ENCODE results near the gene FMN1.

Gene FMN1, protein sequence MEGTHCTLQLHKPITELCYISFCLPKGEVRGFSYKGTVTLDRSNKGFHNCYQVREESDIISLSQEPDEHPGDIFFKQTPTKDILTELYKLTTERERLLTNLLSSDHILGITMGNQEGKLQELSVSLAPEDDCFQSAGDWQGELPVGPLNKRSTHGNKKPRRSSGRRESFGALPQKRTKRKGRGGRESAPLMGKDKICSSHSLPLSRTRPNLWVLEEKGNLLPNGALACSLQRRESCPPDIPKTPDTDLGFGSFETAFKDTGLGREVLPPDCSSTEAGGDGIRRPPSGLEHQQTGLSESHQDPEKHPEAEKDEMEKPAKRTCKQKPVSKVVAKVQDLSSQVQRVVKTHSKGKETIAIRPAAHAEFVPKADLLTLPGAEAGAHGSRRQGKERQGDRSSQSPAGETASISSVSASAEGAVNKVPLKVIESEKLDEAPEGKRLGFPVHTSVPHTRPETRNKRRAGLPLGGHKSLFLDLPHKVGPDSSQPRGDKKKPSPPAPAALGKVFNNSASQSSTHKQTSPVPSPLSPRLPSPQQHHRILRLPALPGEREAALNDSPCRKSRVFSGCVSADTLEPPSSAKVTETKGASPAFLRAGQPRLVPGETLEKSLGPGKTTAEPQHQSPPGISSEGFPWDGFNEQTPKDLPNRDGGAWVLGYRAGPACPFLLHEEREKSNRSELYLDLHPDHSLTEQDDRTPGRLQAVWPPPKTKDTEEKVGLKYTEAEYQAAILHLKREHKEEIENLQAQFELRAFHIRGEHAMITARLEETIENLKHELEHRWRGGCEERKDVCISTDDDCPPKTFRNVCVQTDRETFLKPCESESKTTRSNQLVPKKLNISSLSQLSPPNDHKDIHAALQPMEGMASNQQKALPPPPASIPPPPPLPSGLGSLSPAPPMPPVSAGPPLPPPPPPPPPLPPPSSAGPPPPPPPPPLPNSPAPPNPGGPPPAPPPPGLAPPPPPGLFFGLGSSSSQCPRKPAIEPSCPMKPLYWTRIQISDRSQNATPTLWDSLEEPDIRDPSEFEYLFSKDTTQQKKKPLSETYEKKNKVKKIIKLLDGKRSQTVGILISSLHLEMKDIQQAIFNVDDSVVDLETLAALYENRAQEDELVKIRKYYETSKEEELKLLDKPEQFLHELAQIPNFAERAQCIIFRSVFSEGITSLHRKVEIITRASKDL (N-terminal part only)

DNA sequence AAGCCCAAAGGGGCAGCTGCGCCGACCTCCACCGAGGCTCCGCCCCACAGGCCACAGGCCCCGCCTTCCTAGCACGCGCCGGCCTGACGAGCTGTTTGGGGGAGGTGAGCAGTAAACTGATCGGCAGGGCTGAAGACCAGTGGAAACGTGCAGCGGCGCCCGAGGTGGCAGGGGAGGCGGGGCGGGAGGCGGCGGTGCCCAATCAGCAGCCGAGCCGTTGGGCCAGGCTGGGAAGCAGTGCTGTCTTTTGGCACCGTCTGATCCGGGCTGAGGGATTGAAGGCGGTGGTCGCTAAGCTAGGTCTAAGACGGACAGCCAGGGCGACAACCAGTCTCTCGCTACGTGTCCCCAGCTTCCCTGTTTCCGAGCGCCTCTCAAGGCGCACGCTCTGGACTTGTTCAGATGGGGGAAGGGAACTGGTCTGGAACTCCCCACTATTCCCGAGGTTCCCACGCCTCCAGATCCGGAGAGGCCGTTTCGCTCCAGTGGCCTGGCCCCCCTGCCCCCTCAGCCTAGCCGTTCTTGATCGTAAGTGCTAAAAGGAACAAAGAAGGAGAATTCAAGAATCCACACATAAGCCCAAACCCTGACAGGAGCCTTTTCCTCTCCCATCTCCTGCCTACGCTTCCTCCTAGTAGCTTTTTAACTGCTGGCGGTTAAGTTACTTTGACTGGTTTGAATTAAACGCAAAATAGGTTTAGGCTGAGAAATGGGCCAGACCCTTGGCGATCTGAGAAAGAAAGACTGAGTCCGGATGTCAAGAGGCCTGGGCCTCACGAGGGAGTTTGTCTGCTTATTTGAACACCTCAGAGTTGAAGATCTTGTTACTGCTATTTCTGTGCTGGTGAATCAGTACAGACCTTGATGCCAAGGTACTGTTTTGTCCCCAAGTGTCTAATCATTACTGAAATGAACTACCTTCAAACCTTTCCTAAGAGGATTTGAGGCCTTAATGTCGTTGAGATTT is at the start of gene FMN1:
Gene FMN1, minus strand, starts transcription at position 11 of the 967 bp plus-strand sequence. CDS start 39,800 bp downstream, outside the sequence.
- in situ Hi-C loops (cut with HindIII; ENCODE audit: low pct_unique_long_range_greater_than_20kb, low sequenced_read_pairs), result no loop called here
- peak; percentile 65 to 92 for DNase-seq (ENCODE audit: low read depth in 1 of 2, low spot score in 1 of 2)
- no peak for TF ChIP-seq JUND (IDR thresholded peaks at IDR 0.05; ENCODE audit: low read depth)

DNA sequence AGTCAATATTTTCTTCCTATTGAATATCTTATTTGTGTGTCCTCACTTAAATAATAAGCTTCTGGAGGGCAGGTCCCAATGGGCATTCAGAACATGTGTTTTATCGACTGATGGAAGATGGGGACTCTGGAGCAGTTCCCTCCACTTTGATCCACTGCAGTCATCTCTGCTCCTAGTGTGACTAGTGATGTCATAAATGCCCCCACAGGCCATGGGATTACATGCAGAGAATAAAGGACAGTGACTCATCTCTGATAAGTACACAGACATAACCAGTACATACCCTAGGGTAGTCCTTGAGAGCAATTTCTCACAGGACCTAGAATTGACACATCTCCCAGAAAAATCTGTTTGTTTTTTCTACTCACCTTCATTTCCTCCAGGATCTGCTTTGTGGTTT is 49.4 kb upstream of the FMN1 start:
- in situ Hi-C loops (cut with HindIII; ENCODE audit: low pct_unique_long_range_greater_than_20kb, low sequenced_read_pairs), result no loop called here
- TF ChIP-seq JUND (IDR thresholded peaks at IDR 0.05; ENCODE audit: low read depth), result no peak
- no peak for DNase-seq (ENCODE audit: low read depth in 1 of 2, low spot score in 1 of 2)

DNA sequence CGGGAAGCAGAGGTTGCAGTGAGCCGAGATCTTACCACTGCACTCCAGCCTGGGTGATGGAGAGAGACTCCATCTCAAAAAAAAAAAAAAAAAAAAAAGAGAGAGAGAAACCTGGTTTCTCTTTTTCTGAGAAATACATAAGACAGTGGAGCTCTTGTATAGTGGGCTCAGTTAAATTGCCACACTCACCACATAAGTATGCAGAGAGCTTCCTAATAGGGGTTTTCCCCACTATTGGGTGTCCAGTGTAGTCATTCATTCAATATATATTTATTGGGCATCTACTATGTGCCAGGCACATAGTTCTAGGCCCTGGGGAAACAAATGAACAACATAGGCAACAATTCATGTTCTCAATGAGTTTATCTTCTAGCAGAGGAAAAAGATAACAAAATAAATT is 48.9 kb upstream of the FMN1 start:
- TF ChIP-seq JUND (IDR thresholded peaks at IDR 0.05; ENCODE audit: low read depth), result no peak
- no peak for DNase-seq (ENCODE audit: low read depth in 1 of 2, low spot score in 1 of 2)
- in situ Hi-C loops (cut with HindIII; ENCODE audit: low pct_unique_long_range_greater_than_20kb, low sequenced_read_pairs), result no loop called here

DNA sequence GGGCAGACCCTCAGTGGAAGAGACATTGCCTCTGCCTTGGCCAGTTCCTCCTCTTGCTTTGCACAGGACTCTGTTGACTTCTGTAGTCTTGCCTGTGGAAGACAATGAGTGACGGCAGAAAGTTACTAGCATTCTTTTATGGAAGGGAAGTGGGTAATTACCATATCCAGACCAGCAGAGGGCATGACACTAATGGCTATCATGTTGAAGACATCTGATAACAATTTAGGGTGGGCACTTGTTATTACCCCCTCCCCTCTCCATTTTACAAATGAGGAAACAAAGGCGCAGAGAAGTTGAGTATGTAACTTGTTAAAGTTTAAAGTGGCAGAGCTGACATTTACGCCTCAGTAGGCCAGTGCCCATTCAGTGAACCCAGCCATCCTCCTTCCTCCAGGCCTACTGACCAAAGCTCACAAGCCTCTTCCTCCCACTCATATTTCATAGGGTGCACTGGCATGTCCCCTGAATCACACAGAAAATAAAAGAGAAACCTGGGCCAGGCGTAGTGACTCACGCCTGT is 48.2 kb upstream of the FMN1 start:
- TF ChIP-seq JUND (IDR thresholded peaks at IDR 0.05; ENCODE audit: low read depth), result no peak
- in situ Hi-C loops (cut with HindIII; ENCODE audit: low pct_unique_long_range_greater_than_20kb, low sequenced_read_pairs), result no loop called here
- peak in 1 of 2 experiments; percentile 30 for DNase-seq (ENCODE audit: low read depth in 1 of 2, low spot score in 1 of 2)

DNA sequence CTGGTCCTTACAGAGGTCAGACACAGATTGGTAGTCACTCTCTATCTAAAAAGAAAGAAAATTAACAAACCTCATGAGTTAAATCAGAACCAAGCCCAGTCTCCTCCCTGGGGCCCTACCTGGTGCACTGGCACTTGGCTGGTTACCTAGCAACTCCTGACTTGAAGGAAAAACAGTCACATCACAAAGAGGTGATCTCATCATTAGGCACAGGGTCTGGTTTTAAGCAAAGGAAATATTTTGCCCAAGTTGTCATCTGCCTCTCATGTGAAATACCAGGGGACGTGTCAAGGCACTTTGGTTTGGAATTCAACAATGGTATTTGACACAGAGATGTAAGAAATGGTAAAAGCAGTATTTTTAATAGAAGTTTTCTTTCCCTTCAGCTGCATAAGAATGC is 47.7 kb upstream of the FMN1 start:
- DNase-seq (ENCODE audit: low read depth in 1 of 2, low spot score in 1 of 2), result no peak
- in situ Hi-C loops (cut with HindIII; ENCODE audit: low pct_unique_long_range_greater_than_20kb, low sequenced_read_pairs), result no loop called here
- TF ChIP-seq JUND (IDR thresholded peaks at IDR 0.05; ENCODE audit: low read depth), result no peak

DNA sequence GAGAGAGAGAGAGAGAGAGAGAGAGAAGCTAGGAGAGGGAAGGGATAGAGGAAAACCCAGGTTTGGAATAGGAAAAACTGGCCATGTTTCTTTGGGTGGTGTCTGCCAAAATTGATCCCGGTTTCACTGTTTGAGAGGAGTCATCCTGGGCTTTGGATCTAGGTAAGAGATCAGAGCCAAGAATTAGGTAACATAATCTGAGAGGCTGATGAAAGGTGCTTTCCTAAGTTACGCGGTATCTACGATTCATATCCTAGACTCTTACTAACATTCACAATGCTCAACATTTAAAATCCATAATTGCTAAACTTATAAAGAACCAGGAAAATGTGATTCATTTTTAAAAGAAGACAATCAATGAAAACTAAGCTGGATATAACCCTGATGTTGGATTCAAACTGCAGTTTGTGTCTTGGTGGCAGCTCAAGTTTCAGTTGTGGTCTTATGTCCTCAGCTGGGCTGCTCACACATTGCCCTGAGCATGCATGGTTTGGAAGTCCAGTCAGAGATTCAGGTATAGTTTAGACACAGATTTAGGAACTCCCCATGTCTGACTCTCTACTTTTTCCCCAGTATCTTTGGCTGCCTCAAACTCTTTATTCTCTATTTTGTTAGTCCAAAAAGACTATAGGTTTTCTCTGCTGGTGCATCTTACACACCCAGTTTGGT is 42.5 kb upstream of the FMN1 start:
- TF ChIP-seq JUND (IDR thresholded peaks at IDR 0.05; ENCODE audit: low read depth), result no peak
- no peak for DNase-seq (ENCODE audit: low read depth in 1 of 2, low spot score in 1 of 2)
- in situ Hi-C loops (cut with HindIII; ENCODE audit: low pct_unique_long_range_greater_than_20kb, low sequenced_read_pairs), result no loop called here

DNA sequence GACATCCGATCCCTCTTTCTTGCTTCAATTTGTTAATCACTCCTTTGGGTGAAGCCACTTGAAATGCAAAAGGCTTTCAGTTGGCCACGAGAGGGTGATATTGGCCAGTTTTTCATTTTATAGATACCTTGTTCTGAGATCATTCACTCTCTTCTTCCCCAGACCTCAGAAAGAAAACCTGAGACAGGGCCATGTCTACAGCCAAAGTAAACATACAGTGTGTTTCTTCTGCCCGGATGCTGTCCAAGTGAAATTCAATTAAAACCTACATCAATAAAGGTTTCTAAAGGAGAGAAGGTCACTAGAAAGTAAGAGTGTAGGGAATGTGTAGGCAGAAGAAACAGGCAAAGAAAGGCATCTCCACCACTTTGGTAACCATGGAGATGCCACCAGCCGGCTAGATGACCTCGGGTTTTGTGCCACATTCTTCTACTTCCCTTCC is 39.5 kb upstream of the FMN1 start:
- in situ Hi-C loops (cut with HindIII; ENCODE audit: low pct_unique_long_range_greater_than_20kb, low sequenced_read_pairs), result no loop called here
- TF ChIP-seq JUND (IDR thresholded peaks at IDR 0.05; ENCODE audit: low read depth), result no peak
- DNase-seq (ENCODE audit: low read depth in 1 of 2, low spot score in 1 of 2), result peak; percentile 19 to 70

DNA sequence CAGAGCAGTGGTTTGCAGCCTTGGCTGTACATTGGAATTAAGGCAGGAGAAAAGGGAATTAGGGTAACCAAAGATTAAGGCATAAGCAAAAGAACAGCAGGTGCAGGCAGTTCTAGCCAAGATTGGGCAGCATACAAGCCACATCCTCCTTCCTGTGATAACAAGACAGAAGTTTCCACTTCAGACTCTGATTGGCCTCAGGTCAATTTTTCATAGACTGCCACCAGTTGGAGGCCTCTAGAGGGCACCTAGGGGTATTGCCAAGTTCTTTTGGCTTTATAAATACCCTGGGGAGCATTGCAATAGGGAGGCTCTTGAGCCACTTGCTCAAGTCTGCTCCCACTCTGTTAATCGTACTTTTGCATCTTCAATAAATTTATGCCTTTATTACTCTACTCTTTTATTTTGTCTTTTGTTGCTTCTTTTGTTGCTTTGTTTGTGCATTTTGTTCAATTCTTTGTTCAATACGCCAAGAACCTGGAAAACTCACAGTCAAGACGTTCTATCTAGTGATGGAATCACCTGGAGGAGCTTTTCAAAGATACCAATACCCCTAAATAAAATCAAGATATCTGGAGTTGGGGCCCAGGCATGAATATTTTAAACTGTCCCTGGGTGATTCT is 32.2 kb upstream of the FMN1 start:
- peak; percentile 7 to 71 for DNase-seq (ENCODE audit: low read depth in 1 of 2, low spot score in 1 of 2)
- TF ChIP-seq JUND (IDR thresholded peaks at IDR 0.05; ENCODE audit: low read depth), result no peak
- in situ Hi-C loops (cut with HindIII; ENCODE audit: low pct_unique_long_range_greater_than_20kb, low sequenced_read_pairs), result no loop called here

DNA sequence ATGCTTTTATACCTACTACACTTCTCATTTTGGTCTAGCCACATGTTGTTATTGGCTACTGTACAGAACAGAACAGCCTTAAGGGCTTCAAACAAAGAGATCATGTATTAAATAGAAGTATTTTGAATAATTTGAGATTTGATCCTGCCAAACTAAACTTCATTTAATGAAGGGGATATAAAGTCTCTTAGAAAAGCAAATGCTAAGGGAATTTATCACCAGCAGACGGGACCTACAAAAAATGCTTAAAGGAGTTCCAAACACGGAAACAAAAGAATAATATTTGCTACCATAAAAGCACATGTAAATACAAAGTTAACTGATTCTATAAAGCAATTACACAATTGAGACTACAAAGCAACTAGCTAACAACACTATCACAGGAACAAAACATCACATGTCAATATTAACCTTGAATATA is 23.6 kb upstream of the FMN1 start:
- in situ Hi-C loops (cut with HindIII; ENCODE audit: low pct_unique_long_range_greater_than_20kb, low sequenced_read_pairs), result no loop called here
- DNase-seq (ENCODE audit: low read depth in 1 of 2, low spot score in 1 of 2), result peak in 1 of 2 experiments; percentile 69
- TF ChIP-seq JUND (IDR thresholded peaks at IDR 0.05; ENCODE audit: low read depth), result peak; percentile 31; the same call in 1 of the 2 replicates

All from T47D (cell line).